Hindlimb muscle (tissue), 1 donor: Measurements from ENCODE around the gene ROBO2. TPM values are rescaled to one million over a fixed set of nuclear protein-coding genes. Genes with fewer than 3 reads are reported as not detected.

Source experiments
- DNase-seq: peaks from one replicate; pipeline ENCODE4 v3.0.0-alpha.2; 2013
- polyA plus RNA-seq: library from polyadenylated mRNA; unstranded; fragments of 120-200 nt; gene quantifications from one replicate; pipeline ENCODE4 v1.2.1, GENCODE V29; 2013; ENCODE audit not compliant: insufficient read length

The ROBO2 gene, protein sequence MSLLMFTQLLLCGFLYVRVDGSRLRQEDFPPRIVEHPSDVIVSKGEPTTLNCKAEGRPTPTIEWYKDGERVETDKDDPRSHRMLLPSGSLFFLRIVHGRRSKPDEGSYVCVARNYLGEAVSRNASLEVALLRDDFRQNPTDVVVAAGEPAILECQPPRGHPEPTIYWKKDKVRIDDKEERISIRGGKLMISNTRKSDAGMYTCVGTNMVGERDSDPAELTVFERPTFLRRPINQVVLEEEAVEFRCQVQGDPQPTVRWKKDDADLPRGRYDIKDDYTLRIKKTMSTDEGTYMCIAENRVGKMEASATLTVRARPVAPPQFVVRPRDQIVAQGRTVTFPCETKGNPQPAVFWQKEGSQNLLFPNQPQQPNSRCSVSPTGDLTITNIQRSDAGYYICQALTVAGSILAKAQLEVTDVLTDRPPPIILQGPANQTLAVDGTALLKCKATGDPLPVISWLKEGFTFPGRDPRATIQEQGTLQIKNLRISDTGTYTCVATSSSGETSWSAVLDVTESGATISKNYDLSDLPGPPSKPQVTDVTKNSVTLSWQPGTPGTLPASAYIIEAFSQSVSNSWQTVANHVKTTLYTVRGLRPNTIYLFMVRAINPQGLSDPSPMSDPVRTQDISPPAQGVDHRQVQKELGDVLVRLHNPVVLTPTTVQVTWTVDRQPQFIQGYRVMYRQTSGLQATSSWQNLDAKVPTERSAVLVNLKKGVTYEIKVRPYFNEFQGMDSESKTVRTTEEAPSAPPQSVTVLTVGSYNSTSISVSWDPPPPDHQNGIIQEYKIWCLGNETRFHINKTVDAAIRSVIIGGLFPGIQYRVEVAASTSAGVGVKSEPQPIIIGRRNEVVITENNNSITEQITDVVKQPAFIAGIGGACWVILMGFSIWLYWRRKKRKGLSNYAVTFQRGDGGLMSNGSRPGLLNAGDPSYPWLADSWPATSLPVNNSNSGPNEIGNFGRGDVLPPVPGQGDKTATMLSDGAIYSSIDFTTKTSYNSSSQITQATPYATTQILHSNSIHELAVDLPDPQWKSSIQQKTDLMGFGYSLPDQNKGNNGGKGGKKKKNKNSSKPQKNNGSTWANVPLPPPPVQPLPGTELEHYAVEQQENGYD (N-terminal part only)
- 2.9 TPM for polyA plus RNA-seq

- peak; percentile 71 for DNase-seq
These were observed at the start of gene ROBO2 for GRCh38 chr3:77039606-77040171. ROBO2 (plus strand) TSS chr3:77040099; CDS start chr3:77040786, 687 bp downstream.

DNA sequence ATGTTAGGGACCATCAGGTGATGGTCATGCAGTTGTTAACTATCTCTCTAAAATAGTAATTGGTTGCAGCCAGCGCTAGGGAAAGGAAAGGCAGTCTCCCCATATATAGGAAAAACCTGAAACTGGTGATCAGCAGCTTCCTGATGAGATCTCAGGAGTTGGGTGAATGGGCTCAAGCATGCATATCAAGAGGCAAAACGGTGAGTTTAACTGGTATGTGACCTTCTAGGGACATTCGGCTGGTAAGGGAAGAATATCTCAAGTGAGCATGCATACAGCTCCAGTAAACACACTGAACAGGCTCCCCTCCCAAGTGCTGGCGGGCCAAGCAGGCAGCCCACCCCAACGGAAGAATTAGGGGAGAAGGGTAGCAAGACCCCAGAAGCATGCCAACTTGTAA, 49.3 kb upstream of the ROBO2 start:
- DNase-seq: no peak

GRCh38 chr3:76991165-76991564, 48.7 kb upstream of the ROBO2 start:
- DNase-seq: no peak

GRCh38 chr3:76997733-76998132, 42.2 kb upstream of the ROBO2 start:
- peak; percentile 49 for DNase-seq

GRCh38 chr3:76998555-76998954, 41.3 kb upstream of the ROBO2 start:
- no peak for DNase-seq

- no peak for DNase-seq
These were observed 38.7 kb upstream of the ROBO2 start for GRCh38 chr3:77001062-77001701.

DNA sequence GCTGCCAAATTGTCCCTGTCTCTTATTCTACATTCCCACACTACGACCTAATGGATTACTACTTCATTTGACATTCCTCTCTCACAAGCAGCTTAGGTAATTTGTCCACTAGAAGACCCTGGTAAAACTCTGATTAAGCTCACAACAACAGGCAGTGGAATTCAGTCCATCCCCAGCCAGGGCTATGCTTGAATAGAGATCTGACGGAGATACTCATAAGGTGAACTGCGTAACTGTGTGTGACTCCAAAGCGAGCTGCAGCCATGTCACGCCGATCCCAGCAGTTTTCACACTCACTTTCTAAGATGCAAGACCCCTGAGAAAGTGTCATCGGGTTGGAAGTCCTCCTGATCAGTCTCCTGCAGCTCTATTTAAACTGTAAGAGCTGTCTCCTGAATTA, 25.7 kb upstream of the ROBO2 start:
- no peak for DNase-seq

DNA sequence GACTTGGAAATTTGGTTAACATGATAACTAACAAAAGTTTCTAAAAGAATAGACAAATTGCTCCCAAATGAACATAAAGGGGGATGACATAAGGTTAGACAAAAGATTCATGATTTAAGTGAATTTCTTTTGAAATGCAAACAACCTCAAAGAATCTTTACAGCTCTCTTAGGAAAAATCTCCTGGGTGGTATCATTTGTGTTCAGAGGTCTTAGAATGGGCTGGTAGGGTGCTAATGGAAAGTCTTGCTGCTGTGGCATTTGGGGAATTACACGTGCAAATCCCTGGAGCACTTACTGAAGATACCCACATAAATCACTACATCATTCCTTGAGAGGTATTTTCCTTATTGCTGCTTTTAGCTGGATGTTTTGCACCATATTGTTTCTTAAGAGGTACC, 14.4 kb upstream of the ROBO2 start:
- DNase-seq: no peak

- DNase-seq: no peak
These were observed 12.8 kb upstream of the ROBO2 start for GRCh38 chr3:77026904-77027634.

DNA sequence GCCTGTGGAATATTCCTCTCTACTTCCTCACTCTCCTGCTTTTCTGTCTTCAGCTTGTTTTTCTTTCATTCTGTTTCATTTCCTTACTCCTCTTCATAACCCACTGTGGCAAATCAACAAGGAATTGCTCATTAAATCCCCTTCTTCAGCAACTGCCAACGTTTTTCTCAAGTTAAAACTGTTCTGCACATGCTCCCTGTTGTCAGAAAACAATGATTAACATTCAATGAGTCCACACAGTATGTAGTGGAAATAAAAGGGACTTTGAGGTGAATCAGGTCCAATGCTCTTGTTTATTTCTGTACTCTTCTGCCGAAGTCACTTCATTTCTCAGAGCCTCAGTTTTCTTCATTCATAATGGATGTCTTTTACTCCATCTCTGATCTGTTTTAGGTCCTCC, 11.9 kb upstream of the ROBO2 start:
- DNase-seq: no peak

- peak; percentile 81 for DNase-seq
These were observed 1.4 kb upstream of the ROBO2 start for GRCh38 chr3:77038468-77038929.

GRCh38 chr3:77038930-77039605, 831 bp upstream of the ROBO2 start:
- peak; percentile 26 for DNase-seq

DNA sequence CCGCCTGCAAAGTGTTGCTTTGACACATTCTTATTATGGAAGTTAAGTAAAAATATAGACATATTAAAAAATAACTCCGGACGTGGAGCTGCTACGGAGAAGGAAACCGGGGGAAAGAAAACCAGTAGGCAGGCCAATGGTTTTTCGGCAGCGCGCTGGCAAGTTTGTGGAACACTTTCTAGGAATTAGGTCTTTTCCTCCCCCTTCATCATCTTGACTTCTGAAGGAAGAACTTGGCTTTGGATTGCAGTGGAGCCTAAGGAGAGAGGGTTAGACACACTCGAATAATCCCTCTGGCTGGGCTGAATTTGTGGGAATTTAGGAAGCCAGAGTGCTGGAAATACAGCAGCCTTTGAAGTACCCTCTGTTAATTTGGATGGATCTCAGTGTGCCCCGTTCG, 317 bp downstream of the ROBO2 start:
- peak; percentile 38 for DNase-seq

DNA sequence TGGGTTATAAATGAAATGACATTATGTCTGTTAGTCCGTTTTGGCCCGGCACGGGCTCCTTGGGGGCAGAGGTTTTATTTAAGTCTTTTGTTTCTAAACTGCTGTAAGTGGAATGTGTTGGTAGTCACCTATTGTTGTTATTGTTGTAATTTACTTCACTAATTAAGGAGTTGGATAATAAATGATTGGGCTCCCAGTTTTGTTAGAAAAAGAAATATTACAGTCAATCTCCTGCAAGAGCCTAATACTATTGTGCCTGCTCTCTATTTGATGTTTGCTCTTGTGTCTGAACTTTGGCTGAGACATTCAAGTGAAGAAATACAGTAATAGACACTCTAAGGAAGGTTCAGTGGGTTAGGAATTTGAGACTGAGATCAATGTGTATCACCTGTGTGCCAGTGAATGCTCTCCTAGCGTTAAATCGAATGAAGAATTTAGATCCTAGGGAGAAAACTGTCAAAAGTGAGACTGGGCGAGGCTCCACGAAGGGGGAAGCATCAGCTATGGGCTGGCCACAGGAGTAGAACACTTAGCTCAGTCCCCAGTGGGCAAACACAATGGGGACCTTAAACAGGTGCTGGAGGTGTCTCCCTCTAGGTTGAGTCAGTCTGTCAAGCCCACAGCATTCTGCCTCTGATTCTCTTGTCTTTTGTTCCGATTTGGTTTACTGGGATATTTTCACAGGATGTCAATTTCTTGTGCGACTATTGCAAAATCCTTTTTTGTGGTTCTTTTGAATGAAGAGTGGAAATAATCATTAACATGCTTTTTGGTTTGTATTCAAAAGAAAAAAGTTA, 1.2 kb downstream of the ROBO2 start:
- DNase-seq: no peak

- no peak for DNase-seq
These were observed 1.9 kb downstream of the ROBO2 start for GRCh38 chr3:77041811-77042210.

DNA sequence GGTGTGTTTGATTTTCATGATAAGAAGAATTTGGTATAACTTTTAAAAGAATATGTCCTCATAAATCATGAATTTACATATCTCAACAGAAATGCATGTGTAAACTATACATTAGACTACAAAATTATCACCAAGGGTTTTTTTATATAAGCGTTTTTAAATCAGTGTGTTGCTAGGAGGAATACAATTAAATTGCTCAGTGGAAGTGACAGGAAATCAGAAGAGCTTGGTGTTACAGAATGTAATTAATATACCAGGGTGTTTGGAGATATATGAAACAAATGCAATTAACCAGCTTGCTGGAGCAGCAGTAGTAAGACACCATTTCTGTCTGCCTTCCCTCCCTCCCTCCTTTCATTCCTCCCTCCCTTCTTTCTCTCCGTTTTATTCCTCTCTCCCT, 2.4 kb downstream of the ROBO2 start:
- no peak for DNase-seq

DNA sequence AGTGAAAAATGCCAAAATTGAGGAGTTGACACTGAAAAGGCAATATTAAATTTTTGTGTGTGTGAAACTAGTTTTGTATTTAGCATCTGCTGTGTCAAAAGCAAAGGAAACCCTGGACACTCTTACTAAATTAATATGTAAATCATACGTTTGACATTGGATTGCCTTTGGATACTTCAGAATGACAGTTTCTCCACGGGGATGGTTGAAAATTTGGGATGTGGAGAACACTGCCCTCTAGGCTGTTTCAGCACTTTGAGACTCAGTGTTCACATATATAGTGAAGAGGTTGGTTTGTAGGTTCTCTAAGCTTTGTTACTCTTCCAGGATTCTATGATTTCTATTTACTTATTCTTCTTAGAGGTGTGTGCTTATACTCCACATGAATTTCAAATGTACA, 3.0 kb downstream of the ROBO2 start:
- no peak for DNase-seq

DNA sequence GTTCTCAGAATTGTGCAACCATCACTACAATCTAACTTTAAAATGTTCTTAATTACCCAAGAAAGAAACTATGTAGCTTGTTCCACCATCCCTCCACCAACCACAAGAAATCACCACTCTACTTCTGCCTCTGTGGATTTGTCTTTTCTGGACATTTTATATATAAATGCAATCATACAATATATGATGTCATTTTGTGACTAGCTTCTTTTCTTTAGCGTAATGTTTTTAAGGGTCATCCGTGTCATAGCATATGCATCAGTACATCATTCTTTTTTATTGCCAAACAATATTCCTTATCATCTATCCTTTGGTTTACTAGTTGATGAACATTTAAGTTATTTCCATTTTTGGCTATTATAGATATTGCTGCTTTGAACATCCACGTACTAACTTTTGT, 5.8 kb downstream of the ROBO2 start:
- DNase-seq: no peak

- no peak for DNase-seq
These were observed 8.3 kb downstream of the ROBO2 start for GRCh38 chr3:77048186-77048585.

- DNase-seq: no peak
These were observed 11.7 kb downstream of the ROBO2 start for GRCh38 chr3:77051591-77051990.
